A549 (cell line): ENCODE results near the gene POMT2.

ENCODE experiments used
- CTCF ChIP-seq: fragments of >200 bp; sonication (Bioruptor Twin); formaldehyde crosslinking; IDR thresholded peaks from 3 replicates; pipeline ENCODE4 v1.5.1; 2016
- ELK1 ChIP-seq: fragments of 150-350 bp; IDR thresholded peaks from 2 replicates; pipeline ENCODE4 v1.6.1; 2014; ENCODE audit warnings: low read depth, mild to moderate bottlenecking, low read length
- HDAC2 ChIP-seq: fragments of 200-600 bp; sonication (generic); IDR thresholded peaks from 2 replicates; pipeline ENCODE4 v1.6.1; 2016
- KDM1A ChIP-seq: fragments of 200-600 bp; sonication (generic); IDR thresholded peaks from 2 replicates; pipeline ENCODE4 v1.6.1; 2016; ENCODE audit warnings: low read depth, mild to moderate bottlenecking
- POLR2A ChIP-seq: IDR thresholded peaks from 2 replicates; pipeline ENCODE4 v1.6.1; 2012; ENCODE audit warnings: mild to moderate bottlenecking, low read length
- REST ChIP-seq: fragments of 200-600 bp; sonication (generic); IDR thresholded peaks from 2 replicates; pipeline ENCODE4 v1.6.1; 2016; ENCODE audit warnings: antibody characterized with exemption, mild to moderate bottlenecking, moderate library complexity

DNA sequence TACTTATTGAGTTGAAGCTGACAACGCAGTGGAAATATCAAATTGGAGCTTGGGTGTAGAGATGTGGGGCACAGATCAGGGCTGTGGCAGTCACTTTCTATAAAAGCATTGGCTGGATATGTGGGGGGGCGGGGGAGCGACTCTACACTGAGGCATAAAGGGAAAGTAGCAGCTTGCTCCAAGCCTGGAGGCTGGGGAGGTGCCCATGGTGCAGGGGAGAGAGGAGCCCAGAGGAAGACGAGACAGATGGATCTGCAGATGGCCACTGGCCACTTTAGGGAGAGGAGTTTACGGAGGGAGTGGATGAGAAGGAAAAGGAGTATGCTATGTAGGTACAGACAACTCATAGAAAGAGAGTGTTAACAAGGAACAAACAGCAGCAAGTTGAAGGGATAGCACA, 36.2 kb downstream of the POMT2 start:
- TF ChIP-seq ELK1: no peak
- TF ChIP-seq REST: no peak
- no peak for TF ChIP-seq HDAC2
- TF ChIP-seq POLR2A: no peak
- no peak for TF ChIP-seq KDM1A
- no peak for TF ChIP-seq CTCF
